ENCODE results near the gene LRRC8C. TPM values are rescaled to one million over a fixed set of nuclear protein-coding genes. Genes with fewer than 3 reads are reported as not detected.

The LRRC8C gene
- total RNA-seq, 2 donors from 2014 or later = 2.5 to 5.5 TPM

DNA sequence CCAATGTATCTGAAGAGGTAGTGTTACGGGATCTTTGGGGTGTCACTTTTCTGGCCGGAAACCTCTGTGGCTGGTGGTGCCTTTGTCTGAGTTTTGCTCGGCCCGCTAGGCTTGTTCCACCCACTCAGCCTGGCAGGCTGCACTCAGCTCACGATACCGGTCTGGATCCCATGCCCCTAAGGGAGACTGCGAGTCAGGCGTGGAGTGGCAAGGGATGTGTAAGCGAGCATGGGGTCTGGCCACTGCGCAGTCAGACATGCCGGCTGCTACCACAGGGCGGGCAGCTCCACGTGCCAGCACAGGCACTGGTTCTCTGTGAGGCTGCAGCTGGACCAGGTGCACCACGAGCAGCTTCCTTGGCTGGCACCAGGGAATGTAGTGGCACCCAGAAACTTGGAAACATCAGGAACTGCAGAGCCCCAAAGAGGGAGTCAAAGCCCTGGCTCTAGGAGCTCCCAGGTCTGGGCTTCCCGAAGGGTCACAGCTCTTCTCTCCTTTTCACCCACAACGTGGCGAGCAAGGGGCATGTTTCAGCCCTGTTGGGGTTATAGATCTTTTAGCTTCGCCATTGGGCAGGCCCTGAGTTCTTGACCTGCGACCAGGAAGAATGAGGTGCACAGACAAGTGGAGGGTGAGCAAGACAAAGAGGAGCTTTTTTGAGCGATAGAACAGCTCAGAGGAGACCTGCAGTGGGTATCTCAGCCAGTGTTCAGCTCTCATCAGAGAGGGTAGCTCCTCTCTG lies 23.8 kb upstream of the LRRC8C start:
- Mint-ChIP-seq H3K4me1 (peaks cover 8% of the 10 kb centered on the region), H3K4me3 (no peak overlapping the region), H3K27ac (no peak overlapping the region), H3K9me3 (no peaks in the 10 kb centered on the region), H3K36me3 (ENCODE audit: low read depth) (no peaks in the 10 kb centered on the region), H3K27me3 (ENCODE audit: insufficient read depth) (no peaks in the 10 kb centered on the region)
- WGBS, 2 experiments (ENCODE audit: insufficient coverage in 1 of 2, insufficient read length in 1 of 2) = 94 to 96% methylated on average over 18 to 20 of the region's 20 CpGs
- no peak overlapping the region for H3K27ac ChIP-seq (ENCODE audit: low read depth, low read length)
- H3K4me1 ChIP-seq (ENCODE audit: control insufficient read depth, insufficient read depth, low read length) = no peaks in the 10 kb centered on the region
- H3K36me3 ChIP-seq (ENCODE audit: control insufficient read depth, insufficient read depth, low read length) = no peaks in the 10 kb centered on the region
- DNase-seq = no peak
- H3K4me3 ChIP-seq (ENCODE audit: low read length) = no peak overlapping the region
- H3K9ac ChIP-seq (ENCODE audit: extremely low read depth, low read length, poor library complexity, severe bottlenecking) = no peak overlapping the region
- no peaks in the 10 kb centered on the region for H3K9me3 ChIP-seq (ENCODE audit: control insufficient read depth, low read length)
- TF ChIP-seq CTCF (conservative IDR thresholded peaks at IDR 0.05) = no peak
- H3K27me3 ChIP-seq (ENCODE audit: control insufficient read depth, insufficient read depth, low read length, poor library complexity, severe bottlenecking) = no peaks in the 10 kb centered on the region

GRCh38 chr1:89609781-89610456 lies 23.0 kb upstream of the LRRC8C start:
- 91 to 96% methylated on average over 4 to 14 of the region's 14 CpGs for WGBS, 2 experiments (ENCODE audit: insufficient coverage in 1 of 2, insufficient read length in 1 of 2)
- no peaks in the 10 kb centered on the region for H3K9me3 Mint-ChIP-seq

DNA sequence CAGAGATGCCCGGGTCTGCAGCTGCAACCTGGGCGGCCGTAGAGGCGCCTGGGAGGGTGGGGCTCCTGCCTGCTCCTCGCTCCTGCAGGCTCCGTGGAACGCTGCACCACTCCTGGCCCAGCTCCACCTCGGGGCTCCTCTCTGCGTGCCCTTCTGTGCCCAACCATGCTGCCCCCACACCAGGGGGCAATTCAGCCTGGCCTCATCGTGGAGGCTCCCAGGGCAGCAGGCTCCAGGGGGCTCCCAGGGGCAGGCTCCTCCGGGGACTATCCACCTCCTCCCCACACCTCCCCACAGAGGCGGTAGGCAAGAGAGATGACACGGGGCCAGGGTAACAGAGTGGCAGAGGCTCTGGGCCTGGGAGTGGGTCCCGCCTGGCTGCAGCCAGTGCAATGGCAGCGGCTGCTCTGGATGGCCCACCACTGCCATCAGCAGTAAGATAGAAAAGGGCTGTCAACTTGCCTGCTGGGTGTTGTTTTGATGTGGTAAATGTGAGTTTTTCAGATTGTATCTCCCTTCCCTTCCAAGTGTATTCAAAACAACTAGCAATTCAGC lies 22.4 kb upstream of the LRRC8C start:
- no peak overlapping the region for H3K4me3 ChIP-seq (ENCODE audit: low read length)
- H3K27ac Mint-ChIP-seq = no peak overlapping the region
- no peak overlapping the region for H3K27ac ChIP-seq (ENCODE audit: low read depth, low read length)
- H3K9me3 Mint-ChIP-seq = no peaks in the 10 kb centered on the region
- no peak overlapping the region for H3K9ac ChIP-seq (ENCODE audit: extremely low read depth, low read length, poor library complexity, severe bottlenecking)
- H3K4me1 ChIP-seq (ENCODE audit: control insufficient read depth, insufficient read depth, low read length) = no peaks in the 10 kb centered on the region
- no peaks in the 10 kb centered on the region for H3K27me3 Mint-ChIP-seq (ENCODE audit: insufficient read depth)
- no peak overlapping the region for H3K4me3 Mint-ChIP-seq
- peaks cover 8% of the 10 kb centered on the region for H3K4me1 Mint-ChIP-seq
- no peak for DNase-seq
- H3K36me3 Mint-ChIP-seq (ENCODE audit: low read depth) = no peaks in the 10 kb centered on the region
- TF ChIP-seq CTCF (conservative IDR thresholded peaks at IDR 0.05) = no peak
- H3K27me3 ChIP-seq (ENCODE audit: control insufficient read depth, insufficient read depth, low read length, poor library complexity, severe bottlenecking) = no peaks in the 10 kb centered on the region
- no peaks in the 10 kb centered on the region for H3K36me3 ChIP-seq (ENCODE audit: control insufficient read depth, insufficient read depth, low read length)
- 88 to 92% methylated on average over 1 to 15 of the region's 15 CpGs for WGBS, 2 experiments (ENCODE audit: insufficient coverage in 1 of 2, insufficient read length in 1 of 2)
- H3K9me3 ChIP-seq (ENCODE audit: control insufficient read depth, low read length) = no peaks in the 10 kb centered on the region

More at GRCh38 chr1:89609781-89610456, 23.0 kb upstream of the LRRC8C start:
- Mint-ChIP-seq H3K27ac (no peak overlapping the region), H3K4me3 (no peak overlapping the region), H3K27me3 (ENCODE audit: insufficient read depth) (no peaks in the 10 kb centered on the region), H3K36me3 (ENCODE audit: low read depth) (no peaks in the 10 kb centered on the region), H3K4me1 (peaks cover 8% of the 10 kb centered on the region)
- Histone ChIP-seq H3K9ac (ENCODE audit: extremely low read depth, low read length, poor library complexity, severe bottlenecking) (no peak overlapping the region), H3K27ac (ENCODE audit: low read depth, low read length) (no peak overlapping the region), H3K9me3 (ENCODE audit: control insufficient read depth, low read length) (no peaks in the 10 kb centered on the region), H3K36me3 (ENCODE audit: control insufficient read depth, insufficient read depth, low read length) (no peaks in the 10 kb centered on the region), H3K4me3 (ENCODE audit: low read length) (no peak overlapping the region), H3K27me3 (ENCODE audit: control insufficient read depth, insufficient read depth, low read length, poor library complexity, severe bottlenecking) (no peaks in the 10 kb centered on the region), H3K4me1 (ENCODE audit: control insufficient read depth, insufficient read depth, low read length) (no peaks in the 10 kb centered on the region)
- TF ChIP-seq CTCF (conservative IDR thresholded peaks at IDR 0.05) = no peak
- peak; percentile 55 for DNase-seq
